Activated T-cell treated with anti-CD3 and anti-CD28 coated beads, Interleukin-2, amount 50 U/mL, for 24 hours (primary cell): ENCODE results near the gene MIOX.
A peak's percentile ranks its signal among the peaks of the same experiment; 100 is the strongest.
"Not testable (repeated sequence)": the region's sequence is repeated elsewhere in the genome, so short reads cannot be mapped to it uniquely, and the experiment has no call there.

Experiments
- DNase-seq: peaks from one replicate; pipeline ENCODE4 v3.0.0-alpha.2; 2020
- H3K27ac Mint-ChIP-seq: 2 replicates; pipeline ENCODE4 v1.8.0; 2020; ENCODE audit warnings: mild to moderate bottlenecking, mixed read lengths
- H3K27me3 Mint-ChIP-seq: 2 replicates; pipeline ENCODE4 v1.8.0; 2020; ENCODE audit warnings: mixed read lengths
- H3K36me3 Mint-ChIP-seq: 2 replicates; pipeline ENCODE4 v1.8.0; 2020; ENCODE audit warnings: low read depth, mixed read lengths
- H3K4me1 Mint-ChIP-seq: 2 replicates; pipeline ENCODE4 v1.8.0; 2020; ENCODE audit warnings: low read depth, mixed read lengths
- H3K4me3 Mint-ChIP-seq: 2 replicates; pipeline ENCODE4 v1.8.0; 2020; ENCODE audit warnings: mild to moderate bottlenecking, moderate library complexity, mixed read lengths
- H3K9me3 Mint-ChIP-seq: 2 replicates; pipeline ENCODE4 v1.8.0; 2020; ENCODE audit warnings: mixed read lengths

MIOX gene

GRCh38 chr22:50505276-50505775 lies 18.7 kb downstream of the MIOX start:
- Mint-ChIP-seq H3K36me3 (peaks cover 52% of the 10 kb centered on the region), H3K27ac (no peak overlapping the region), H3K9me3 (no peaks in the 10 kb centered on the region), H3K4me1 (peaks cover 14% of the 10 kb centered on the region), H3K4me3 (peak overlapping the region; percentile 98), H3K27me3 (no peaks in the 10 kb centered on the region)
- DNase-seq: no peak

- Mint-ChIP-seq H3K36me3 (peaks cover 57% of the 10 kb centered on the region), H3K4me1 (peaks cover 14% of the 10 kb centered on the region), H3K27ac (peak overlapping the region; percentile 37), H3K4me3 (peak overlapping the region; percentile 98), H3K9me3 (no peaks in the 10 kb centered on the region), H3K27me3 (no peaks in the 10 kb centered on the region)
- DNase-seq: no peak
Measured at GRCh38 chr22:50505776-50506610, 19.3 kb downstream of the MIOX start.

DNA sequence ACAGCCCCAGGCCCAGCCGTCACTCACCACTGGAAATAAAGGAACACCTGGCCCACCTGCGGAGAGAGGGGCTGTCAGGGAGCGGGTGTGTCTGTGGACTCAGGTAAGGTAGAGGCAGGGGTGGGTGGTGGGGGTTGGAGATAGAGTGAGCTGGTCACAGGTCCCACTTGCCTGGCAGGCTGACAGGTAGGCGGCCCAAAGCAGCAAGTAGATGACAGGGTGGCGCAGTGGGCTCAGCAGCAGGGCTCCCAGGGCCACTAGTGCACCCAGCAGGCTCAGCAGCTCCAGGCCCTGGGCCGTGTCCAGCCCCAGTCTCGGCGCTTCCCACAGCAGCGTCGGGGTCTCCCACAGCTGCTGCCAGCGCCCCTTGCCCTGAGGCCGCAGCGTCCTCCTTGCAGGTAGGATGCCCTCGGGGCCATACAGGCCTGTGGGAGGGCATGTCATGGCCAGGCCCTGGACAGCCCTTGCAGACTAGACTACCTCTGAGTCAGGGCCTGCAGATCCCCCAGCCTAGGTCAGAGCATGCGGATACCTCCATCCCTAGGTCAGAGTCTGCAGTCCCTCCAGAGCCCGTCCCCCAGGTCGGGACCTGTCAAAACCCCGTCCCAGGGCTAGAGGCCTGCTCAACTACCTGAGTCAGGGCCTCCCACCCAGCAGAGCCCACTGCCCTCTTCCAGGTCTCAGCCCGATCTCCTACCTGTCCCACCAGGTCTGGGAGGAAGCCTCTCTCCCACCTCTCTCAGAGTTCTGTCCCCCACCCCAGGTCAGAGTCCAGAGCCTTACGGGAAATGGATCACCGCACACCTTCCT lies 20.2 kb downstream of the MIOX start:
- Mint-ChIP-seq H3K4me1 (peaks cover 14% of the 10 kb centered on the region), H3K27me3 (no peaks in the 10 kb centered on the region), H3K9me3 (no peaks in the 10 kb centered on the region), H3K27ac (peak overlapping the region; percentile 97), H3K4me3 (peak overlapping the region; percentile 98), H3K36me3 (peaks cover 60% of the 10 kb centered on the region)
- DNase-seq: no peak

DNA sequence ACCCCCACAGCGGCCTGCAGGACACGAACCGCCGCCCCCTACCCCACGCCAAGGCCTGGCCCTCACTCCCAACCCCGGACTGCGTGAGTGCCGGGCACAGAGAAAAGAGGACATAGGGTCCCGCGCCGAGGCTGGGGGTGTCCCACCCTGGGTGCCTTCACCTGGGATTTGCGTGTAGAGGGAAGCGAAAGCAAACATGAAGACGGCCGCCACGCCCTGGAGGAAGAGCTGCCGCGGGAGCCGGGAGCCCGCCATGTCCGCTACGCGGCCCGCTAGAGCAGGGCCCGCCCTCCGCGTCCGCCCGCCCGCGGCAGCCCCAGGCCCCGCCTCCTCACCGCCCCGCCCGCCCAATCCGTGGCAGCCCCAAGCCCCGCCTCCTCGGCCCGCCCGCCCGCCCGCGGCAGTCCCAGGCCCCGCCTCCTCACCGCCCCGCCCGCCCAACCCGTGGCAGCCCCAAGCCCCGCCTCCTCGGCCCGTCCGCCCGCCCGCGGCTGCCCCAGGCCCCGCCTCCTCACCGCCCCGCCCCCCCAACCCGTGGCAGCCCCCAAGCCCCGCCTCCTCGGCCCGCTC lies 20.8 kb downstream of the MIOX start, which contains the start of gene LMF2:
LMF2 (minus strand) TSS at position 282 of the 570 bp plus-strand sequence; CDS start at position 255, 27 bp downstream.
- Mint-ChIP-seq H3K27me3 (no peaks in the 10 kb centered on the region), H3K4me1 (peaks cover 20% of the 10 kb centered on the region), H3K4me3 (peak within 1 kb of the TSS; percentile 98), H3K27ac (peak within 1 kb of the TSS; percentile 98), H3K9me3 (no peaks in the 10 kb centered on the region), H3K36me3 (peaks cover 61% of the 10 kb centered on the region)
- DNase-seq: peak; percentile 98

DNA sequence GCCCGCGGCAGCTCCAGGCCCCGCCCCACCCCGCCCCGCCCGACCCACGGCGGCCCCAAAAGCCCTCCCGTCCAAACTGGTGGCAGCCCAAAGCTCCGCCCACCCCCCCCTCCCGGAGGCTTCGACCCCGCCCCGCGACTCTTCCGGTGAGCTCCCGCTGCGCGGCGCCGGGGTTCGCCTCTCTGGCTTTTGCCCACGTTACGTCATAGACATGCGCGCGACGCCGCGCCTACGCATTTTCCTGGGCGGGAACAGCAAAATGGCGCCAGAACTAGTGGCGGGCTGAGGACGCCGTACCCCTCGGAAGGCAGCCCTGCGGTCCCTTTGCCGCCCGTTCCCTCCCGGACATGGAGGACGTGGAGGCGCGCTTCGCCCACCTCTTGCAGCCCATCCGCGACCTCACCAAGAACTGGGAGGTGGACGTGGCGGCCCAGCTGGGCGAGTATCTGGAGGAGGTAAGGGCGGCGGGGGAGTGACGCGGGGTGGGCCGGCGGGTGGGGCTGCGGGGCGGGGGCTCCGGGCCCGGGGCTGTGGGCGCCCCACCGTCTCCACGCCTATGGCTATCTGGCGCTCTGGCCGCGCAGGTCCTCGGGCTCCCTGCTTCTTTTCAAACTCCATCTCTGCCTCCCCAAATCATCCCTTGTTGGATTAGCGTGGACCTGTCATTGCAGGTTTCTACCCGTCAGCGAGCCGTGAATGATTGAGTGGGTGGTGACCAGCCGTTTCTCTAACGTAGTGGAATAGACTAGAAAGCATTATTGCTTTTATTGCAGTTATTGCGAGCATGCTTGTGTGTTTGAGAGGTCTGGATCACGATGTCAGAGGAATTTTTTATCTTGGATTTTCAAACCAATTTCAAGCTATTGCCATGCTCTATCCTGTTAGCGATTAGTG lies 21.6 kb downstream of the MIOX start, which contains the start of gene NCAPH2:
NCAPH2 (plus strand) TSS at position 234 of the 894 bp plus-strand sequence; CDS start at position 348, 114 bp downstream.
- H3K4me3 Mint-ChIP-seq: peak within 1 kb of the TSS; percentile 98
- no peaks in the 10 kb centered on the region for H3K27me3 Mint-ChIP-seq
- no peaks in the 10 kb centered on the region for H3K9me3 Mint-ChIP-seq
- H3K27ac Mint-ChIP-seq: peak within 1 kb of the TSS; percentile 98
- DNase-seq: peak; percentile 100
- peaks cover 24% of the 10 kb centered on the region for H3K4me1 Mint-ChIP-seq
- peaks cover 62% of the 10 kb centered on the region for H3K36me3 Mint-ChIP-seq

DNA sequence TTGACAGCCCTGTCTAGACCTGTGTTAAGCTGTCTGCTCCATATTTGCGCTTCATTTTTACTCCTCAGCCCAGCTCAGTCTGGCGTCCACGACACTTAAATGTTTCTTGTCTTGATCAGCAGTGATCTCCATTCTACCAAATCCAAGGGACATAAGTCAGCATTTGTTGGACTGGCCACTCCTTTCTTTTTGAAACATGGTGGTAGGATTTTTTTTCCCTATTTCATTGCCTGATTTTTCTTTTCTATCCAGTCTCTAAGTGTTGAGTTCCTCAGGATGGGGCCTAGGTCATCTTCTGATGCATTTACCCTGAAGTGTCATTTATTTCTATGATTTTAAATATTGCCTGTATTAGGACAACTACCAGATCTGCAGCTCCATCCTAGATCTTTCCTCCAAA lies 22.2 kb downstream of the MIOX start:
- Mint-ChIP-seq H3K36me3 (peaks cover 65% of the 10 kb centered on the region), H3K4me1 (peaks cover 26% of the 10 kb centered on the region), H3K27ac (peak overlapping the region; percentile 98), H3K4me3 (peak overlapping the region; percentile 93), H3K9me3 (no peaks in the 10 kb centered on the region), H3K27me3 (no peaks in the 10 kb centered on the region)
- DNase-seq: no peak

DNA sequence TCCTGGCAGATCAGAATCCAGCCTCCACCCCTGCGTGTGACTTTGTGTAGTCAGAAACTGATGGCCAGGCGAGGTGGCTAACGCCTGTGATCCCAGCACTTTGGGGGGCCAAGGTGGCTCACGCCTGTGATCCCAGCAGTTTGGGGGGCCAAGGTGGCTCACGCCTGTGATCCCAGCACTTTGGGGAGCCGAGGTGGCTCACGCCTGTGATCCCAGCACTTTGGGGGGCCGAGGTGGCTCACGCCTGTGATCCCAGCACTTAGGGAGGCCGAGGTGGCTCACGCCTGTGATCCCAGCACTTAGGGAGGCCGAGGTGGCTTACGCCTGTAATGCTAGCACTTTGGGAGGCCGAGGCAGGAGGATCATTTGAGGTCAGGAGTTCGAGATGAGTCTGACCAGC lies 26.5 kb downstream of the MIOX start:
- Mint-ChIP-seq H3K4me1 (peaks cover 36% of the 10 kb centered on the region), H3K4me3 (no peak overlapping the region), H3K9me3 (no peaks in the 10 kb centered on the region), H3K27ac (no peak overlapping the region), H3K36me3 (peaks cover 84% of the 10 kb centered on the region), H3K27me3 (no peaks in the 10 kb centered on the region)
- DNase-seq: no peak

- no peak for DNase-seq
- Mint-ChIP-seq H3K27ac (no peak overlapping the region), H3K9me3 (no peaks in the 10 kb centered on the region), H3K4me3 (no peak overlapping the region), H3K27me3 (no peaks in the 10 kb centered on the region), H3K4me1 (peaks cover 24% of the 10 kb centered on the region), H3K36me3 (peaks cover 90% of the 10 kb centered on the region)
Measured at GRCh38 chr22:50516068-50516467, 29.4 kb downstream of the MIOX start.

DNA sequence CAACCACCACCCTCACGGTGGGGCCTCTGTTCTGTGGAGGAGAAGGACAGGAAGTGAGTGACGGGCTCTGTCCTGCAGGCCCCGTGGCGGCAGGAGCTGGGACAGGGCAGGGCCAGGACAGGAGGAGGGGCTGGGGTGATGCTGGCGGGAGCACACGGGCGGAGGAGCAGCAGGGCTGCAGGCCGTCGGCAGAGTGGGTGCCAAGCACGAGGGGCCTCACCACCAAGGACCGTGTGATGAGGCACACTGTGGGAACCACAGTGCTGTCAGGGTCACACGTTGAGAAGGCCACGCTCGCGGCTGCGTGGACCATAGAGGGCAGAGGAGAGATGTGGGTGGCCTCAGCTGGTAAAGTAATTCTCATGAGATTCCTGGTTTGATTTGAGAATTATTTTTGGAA lies 30.2 kb downstream of the MIOX start:
- Mint-ChIP-seq H3K27me3 (no peaks in the 10 kb centered on the region), H3K4me1 (peaks cover 24% of the 10 kb centered on the region), H3K4me3 (no peak overlapping the region), H3K36me3 (peaks cover 94% of the 10 kb centered on the region), H3K27ac (no peak overlapping the region), H3K9me3 (no peaks in the 10 kb centered on the region)
- DNase-seq: no peak

- H3K4me1 Mint-ChIP-seq: peaks cover 17% of the 10 kb centered on the region
- no peak for DNase-seq
- no peak overlapping the region for H3K27ac Mint-ChIP-seq
- peaks cover 92% of the 10 kb centered on the region for H3K36me3 Mint-ChIP-seq
- no peak overlapping the region for H3K4me3 Mint-ChIP-seq
- H3K9me3 Mint-ChIP-seq: no peaks in the 10 kb centered on the region
- H3K27me3 Mint-ChIP-seq: no peaks in the 10 kb centered on the region
Measured at GRCh38 chr22:50517495-50518260, 31.0 kb downstream of the MIOX start.

DNA sequence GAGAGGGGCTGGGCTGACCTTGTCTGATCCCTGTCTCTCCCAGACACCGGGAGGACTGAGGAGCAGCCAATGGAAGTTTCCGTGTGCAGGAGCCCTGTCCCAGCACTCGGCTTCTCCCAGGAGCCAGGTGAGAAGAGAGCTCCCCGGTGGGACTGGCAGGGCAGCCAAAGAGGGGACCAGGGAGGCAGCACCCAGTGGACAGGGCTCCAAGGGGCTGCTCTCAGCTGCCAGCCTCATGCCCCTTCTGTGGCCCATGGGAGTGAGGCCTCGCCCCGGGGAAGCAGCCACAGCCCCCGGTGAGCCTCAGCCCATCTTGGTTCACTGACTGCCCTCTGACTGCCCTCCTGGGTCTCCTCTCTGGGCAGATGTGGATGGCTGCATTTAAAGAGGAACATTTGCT lies 31.9 kb downstream of the MIOX start:
- H3K36me3 Mint-ChIP-seq: peaks cover 95% of the 10 kb centered on the region
- H3K9me3 Mint-ChIP-seq: no peaks in the 10 kb centered on the region
- H3K27me3 Mint-ChIP-seq: no peaks in the 10 kb centered on the region
- H3K27ac Mint-ChIP-seq: no peak overlapping the region
- no peak overlapping the region for H3K4me3 Mint-ChIP-seq
- no peak for DNase-seq
- H3K4me1 Mint-ChIP-seq: peaks cover 19% of the 10 kb centered on the region

- no peak for DNase-seq
- Mint-ChIP-seq H3K9me3 (no peaks in the 10 kb centered on the region), H3K36me3 (peaks cover 95% of the 10 kb centered on the region), H3K4me1 (peaks cover 20% of the 10 kb centered on the region), H3K27me3 (no peaks in the 10 kb centered on the region), H3K27ac (no peak overlapping the region), H3K4me3 (no peak overlapping the region)
Measured at GRCh38 chr22:50519151-50519550, 32.5 kb downstream of the MIOX start.

DNA sequence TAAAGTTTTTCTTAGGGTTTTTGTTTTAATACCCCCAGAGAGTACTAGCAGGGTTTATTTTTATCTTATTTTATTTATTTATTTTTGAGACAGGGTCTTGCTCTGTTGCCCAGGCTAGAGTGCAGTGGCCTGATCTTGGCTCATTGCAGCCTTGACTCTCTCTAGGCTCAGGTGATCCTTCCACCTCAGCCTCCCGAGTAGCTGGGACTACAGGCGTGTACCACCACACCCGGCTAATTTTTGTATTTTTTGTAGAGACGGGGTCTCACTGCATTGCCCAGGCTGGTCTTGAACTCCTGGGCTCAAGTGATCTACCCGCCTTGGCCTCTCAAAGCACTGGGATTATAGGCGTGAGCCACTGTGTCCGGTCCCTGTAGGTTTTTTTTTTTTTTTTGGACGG lies 33.5 kb downstream of the MIOX start:
- Mint-ChIP-seq H3K36me3 (peaks cover 94% of the 10 kb centered on the region), H3K4me1 (peaks cover 19% of the 10 kb centered on the region)
- H3K4me3 Mint-ChIP-seq: not testable (repeated sequence)

More for the DNA sequence above, 33.5 kb downstream of the MIOX start:
- not testable (repeated sequence) for H3K27me3 Mint-ChIP-seq, H3K9me3 Mint-ChIP-seq, DNase-seq, H3K27ac Mint-ChIP-seq
